NT2/D1 (cell line): ENCODE results near the gene ANKLE2.

Experiments used
- YY1 ChIP-seq: IDR thresholded peaks from 2 replicates; pipeline ENCODE4 v1.6.1; 2011; ENCODE audit not compliant: insufficient read length, insufficient read depth
- ZNF274 ChIP-seq: IDR thresholded peaks from 2 replicates; pipeline ENCODE4 v1.6.1; 2011; ENCODE audit warnings: mild to moderate bottlenecking, low read depth, low read length

DNA sequence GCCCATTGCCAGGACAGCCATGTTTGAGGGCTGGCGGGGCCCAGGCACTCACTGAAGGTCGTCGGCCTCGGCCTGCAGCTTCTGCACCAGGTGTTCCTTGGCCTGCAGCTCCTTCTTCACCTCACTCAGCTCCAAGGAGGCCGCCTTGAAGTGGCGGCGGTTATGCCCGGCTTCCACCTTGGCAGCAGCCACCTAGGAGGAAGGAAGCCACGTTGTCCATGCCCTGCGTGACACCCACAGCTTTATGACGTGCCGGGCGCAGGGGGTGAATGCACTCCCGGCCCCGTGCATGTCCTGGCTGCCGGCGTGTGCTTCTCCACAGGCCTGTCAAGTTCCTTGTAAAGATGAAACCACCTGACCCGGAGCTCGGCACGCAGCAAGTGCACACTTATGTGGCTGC lies 16.0 kb upstream of the ANKLE2 start:
- TF ChIP-seq YY1, result no peak
- no peak for TF ChIP-seq ZNF274
